ENCODE data around the gene PARP14.
"Not testable (repeated sequence)": the region's sequence is repeated elsewhere in the genome, so short reads cannot be mapped to it uniquely, and the experiment has no call there.

Gene PARP14

DNA sequence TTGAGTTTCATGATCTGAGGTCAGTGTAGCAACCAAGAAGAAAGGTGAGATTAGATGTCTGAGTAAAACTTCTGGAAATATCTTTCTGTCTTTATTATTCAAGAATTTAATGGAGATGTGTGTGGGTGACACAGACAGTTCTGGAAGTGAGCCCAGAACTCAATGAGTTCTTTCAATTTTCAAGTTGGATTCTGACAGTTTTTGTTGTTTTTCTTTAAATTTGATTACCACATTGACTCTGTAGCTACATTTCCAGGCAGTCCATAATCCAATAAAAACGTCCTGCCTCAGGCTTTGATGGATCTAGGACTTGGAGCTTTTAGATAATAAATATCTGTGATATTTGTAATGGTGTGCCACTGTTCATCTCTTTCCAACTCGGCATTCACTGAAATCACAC lies 3.9 kb upstream of the PARP14 start:
- DNase-seq (ENCODE audit: low read depth in 2 of 2, low spot score in 1 of 2), result no peak

DNA sequence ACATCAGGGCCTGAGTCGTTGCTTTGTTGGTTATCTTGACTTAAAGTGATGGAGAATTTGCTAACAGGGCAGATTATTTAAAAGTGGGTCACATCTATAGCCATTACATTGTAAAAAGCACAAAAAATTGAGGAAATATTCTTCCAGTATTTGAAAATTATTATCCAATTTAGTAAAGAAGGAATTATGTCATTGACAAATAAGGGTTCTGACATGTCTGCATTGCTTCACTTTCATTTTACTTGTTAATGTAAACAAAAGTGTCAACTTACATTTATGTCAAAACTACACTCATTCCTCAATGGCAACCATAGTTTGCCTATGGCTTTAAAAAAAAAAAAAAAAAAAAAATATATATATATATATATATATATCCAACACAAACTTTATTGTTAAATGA lies 3.4 kb upstream of the PARP14 start:
- no peak for DNase-seq (ENCODE audit: low read depth in 2 of 2, low spot score in 1 of 2)

DNA sequence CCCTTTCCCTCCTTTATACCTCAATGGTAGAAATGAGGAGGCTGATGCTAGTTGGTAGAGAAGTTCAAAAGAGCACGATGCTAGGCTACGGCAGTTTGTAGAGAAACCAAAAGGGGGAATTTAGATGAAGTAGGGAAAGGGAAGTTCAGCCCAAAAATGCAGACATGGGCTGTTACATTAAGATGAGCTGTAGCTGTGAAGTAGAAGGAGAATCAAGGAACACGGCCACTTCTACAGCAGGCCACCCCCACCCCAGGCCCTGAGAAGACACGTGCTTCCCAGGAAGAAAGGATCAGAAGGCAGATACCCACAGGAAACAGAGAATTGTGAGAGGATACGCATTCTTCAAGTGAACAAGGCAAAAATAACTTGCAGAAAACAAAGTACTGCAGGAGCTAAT lies 2.1 kb upstream of the PARP14 start:
- no peak for DNase-seq (ENCODE audit: low read depth in 2 of 2, low spot score in 1 of 2)

DNA sequence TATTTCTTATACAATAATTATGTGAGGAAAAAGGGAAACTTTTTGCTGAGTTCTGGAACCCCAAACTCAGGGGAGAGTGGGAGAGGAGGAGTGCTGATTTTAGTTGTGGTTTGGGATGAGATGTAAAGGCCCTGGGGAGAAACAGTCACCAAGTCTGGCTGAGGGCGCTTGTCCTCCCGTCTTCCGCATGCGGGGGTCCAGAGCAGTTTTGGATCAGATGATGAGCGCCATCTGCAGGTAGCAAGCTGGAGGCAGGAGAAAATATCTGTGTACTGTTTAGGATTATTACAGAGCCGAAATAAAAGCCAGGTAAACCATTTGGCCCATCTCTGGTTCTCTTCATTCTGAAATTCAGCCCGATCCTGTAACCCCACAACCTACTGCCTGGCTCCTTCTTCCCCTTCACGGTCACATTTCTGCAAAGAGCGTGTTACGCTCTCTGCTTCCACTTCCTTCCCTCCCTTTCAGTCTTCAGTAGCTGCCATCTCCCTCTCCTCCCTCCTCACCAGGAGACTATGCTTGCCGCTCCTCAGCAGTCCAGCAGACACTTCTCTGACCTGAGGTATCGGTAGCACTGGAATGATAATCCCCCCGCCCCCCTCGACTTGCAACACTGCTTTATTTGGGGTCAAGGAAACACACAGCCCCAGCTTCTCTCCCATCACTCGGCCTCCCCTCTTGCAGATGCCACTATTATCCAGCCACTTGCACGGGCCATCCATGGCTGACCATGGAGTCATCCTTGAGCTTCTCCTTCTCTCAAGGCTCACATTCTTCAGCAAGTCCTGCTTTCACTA lies 1.4 kb upstream of the PARP14 start:
- DNase-seq (ENCODE audit: low read depth in 2 of 2, low spot score in 1 of 2), result peak; percentile 53 to 64

DNA sequence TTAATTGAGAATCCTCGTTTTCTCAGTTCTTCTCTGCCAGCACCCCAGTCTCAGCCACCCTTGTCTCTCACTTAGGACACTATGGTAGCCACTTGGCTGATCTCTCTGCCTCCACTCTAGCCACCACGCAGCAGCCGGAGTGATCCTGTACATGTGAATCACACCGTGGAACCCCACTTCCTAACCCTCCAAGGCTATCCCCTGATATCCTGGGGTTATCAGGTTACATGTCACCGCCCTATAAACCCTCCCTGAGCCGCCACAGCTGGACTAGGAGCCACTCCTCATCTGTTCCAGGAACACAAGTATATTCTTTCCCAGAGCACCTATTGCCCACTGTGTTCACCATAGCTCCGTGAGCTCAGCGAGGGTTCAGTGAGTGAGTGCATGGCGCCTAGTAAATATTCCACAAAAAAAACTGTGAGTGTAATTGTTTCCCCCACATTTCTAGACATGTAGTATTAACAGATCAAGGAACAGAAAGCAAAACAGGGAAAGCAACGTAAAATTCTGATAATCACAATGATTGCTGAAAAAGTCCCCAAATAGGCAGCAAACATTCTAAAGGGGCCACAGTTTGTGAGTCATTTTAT lies 661 bp upstream of the PARP14 start:
- DNase-seq (ENCODE audit: low read depth in 2 of 2, low spot score in 1 of 2), result no peak

DNA sequence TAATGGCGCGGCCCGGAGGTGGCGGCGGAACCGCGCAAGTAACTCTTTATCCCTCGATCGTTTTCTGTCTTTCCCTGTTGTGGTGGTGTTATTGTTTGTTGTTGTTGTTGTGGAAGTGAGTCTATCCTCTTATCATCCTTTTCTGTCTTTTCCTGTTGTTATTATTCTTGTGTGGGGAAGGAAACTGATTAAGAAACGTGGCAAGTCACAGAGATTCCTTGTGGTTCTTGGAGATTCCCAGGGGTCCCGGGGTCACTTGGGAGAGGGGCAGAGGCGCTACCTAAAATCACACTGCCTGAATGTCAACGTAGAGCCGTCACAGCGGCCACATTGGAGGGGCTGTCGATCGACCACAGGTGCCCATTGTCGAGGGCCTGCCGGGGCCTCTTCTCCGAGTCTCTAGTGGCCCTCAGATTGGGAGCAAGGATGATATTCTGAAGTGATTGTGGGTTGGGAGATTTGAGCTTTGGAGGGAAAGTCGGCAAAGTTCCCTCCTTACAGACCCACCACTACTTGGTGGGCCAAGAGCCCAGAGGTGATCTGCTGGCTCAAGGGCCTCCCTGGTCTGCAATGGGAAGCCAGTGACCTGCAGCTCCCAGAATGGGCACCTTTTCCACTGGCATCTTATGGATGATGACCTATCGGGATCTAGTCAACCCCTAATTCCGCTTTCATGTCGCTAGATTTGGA lies 790 bp downstream of the PARP14 start:
- no peak for DNase-seq (ENCODE audit: low read depth in 2 of 2, low spot score in 1 of 2)

DNA sequence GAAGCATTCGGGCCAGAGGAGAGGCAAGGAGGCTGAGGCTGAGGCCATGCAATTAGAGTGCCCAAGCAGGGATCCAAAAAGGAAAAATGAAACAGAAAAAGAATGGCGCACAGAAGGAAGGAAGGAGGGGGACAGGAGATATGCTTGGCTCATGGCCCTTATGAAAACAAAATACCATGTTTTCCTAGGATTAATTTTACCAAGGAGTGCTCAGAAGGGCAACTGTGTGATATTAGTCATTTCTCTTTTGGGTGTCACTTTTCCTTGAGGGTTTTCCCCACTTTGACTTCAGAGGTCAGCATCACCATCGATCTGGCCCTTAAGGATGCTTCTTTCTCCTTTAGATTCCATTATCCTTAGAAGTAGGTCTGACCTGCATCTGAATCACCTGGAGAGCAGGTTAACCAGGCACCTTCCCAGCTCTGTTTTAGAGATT lies 1.4 kb downstream of the PARP14 start:
- no peak for DNase-seq (ENCODE audit: low read depth in 2 of 2, low spot score in 1 of 2)

DNA sequence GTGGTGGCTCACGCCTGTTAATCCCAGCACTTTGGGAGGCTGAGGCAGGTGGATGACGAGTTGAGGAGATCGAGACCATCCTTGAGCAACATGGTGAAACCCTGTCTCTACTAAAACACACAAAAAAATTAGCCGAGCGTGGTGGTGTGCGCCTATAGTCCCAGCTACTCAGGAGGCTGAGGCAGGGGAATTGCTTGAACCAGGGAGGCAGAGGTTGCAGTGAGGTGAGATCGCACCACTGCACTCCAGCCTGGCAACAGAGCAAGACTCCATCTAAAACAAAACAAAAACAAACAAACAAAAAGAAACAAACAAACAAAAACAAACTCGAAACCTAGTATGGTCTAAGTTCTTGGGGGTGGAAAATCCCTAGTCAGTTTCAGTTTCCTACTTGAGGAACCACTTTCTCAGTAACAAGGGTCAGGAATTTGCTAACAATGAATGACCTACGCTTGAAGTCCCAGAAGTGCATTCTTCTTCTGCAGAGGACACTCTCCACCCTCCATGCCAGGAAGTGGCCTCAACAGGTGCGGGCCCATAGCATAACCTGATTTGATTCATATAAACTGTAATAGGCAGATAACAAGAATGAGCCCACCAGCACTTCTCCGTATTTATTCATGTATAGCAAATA lies 2.3 kb downstream of the PARP14 start:
- DNase-seq (ENCODE audit: low read depth in 2 of 2, low spot score in 1 of 2), result not testable (repeated sequence)

DNA sequence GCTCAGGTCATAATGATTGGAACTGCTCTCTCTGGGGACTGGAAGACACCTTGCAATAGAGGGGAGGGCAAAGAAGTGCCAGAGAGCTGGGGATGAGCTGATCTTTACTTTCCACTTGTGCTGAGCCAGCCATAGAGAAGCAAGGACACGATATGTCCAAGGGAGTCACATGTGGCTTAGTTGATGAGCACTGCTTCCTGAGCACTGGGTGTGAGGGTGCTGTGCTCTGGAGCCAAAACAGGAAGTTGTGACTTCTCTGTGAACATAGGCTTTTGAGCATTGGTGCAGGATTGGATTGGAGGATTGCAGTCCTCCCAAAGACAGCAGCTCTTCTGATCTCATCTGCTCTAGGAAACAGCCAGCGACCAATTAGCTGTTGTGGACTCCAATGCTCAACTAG lies 6.7 kb downstream of the PARP14 start:
- DNase-seq (ENCODE audit: low read depth in 2 of 2, low spot score in 1 of 2), result no peak

DNA sequence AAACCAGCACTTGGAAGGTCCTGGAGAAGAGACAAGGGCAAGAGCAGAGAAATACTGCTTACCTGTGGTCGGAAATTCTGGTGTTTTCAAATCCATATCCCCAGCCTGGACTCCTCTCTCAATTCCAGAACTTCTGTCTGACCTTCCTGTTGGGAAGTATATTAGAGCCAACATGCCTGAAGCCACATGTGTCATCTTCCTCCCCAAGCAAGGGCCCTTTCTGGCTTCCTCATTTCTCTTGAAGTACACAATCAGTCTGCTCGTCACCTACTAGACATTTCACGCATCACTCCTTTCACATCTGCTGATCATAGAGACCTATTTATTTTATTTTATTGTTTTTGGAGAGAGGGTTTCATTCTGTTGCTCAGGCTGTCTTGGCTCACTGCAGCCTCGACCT lies 8.4 kb downstream of the PARP14 start:
- DNase-seq (ENCODE audit: low read depth in 2 of 2, low spot score in 1 of 2), result no peak

DNA sequence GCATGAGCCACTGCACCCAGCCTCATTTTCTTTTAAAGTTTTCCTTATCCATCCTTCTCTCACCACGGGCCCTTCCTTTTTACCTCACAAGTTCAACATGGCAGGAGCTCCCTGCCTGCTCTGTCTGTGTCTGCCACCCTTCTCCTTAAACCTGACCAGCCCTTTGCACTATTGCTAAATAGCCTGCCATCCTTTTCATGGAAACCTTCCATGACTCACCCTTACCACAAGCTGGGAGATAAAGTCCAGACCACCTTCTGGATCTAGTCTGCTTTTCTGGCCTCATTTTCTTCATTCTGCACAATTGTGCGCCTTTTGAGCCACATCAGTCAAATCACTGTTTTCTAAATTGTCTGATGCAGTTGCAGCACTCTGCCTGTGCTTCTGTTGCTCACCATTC lies 8.9 kb downstream of the PARP14 start:
- no peak for DNase-seq (ENCODE audit: low read depth in 2 of 2, low spot score in 1 of 2)

DNA sequence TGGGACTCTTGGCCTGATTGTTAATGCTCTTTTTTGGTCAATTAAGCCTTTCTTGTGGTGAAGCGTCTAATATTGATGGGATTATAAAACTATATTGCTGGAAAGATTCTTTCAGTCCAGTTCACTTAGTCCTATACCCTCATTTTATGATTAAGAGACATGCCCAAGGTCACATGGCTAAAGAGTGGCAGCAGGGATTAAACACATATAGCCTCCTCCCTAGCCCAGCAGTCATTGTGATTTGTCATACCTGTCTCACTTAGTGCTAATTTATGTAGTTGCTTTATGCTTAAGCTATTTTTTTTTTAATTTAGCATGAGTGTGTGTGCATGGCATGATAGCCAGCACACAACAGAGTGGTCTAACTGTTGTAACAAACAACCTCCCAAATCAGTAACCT lies 9.5 kb downstream of the PARP14 start:
- no peak for DNase-seq (ENCODE audit: low read depth in 2 of 2, low spot score in 1 of 2)

DNA sequence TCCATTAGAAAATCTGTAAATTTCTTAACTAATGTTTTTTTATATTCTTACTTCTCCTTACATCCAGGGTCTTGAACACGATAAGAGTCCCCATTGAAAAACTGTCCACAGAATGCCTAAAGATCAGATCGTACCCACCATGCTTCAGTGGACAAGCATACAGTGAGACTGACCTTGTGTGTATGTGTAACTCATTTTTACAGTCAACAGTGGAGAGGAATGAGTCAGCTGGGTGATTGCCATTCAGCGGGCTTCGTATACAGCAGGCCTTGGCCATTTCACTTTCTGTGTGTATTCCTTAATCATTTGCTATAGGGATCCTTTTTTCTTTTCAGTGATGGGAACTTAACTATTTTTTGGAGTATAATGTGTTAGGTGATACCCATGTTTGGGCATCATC lies 10.6 kb downstream of the PARP14 start:
- no peak for DNase-seq (ENCODE audit: low read depth in 2 of 2, low spot score in 1 of 2)

DNA sequence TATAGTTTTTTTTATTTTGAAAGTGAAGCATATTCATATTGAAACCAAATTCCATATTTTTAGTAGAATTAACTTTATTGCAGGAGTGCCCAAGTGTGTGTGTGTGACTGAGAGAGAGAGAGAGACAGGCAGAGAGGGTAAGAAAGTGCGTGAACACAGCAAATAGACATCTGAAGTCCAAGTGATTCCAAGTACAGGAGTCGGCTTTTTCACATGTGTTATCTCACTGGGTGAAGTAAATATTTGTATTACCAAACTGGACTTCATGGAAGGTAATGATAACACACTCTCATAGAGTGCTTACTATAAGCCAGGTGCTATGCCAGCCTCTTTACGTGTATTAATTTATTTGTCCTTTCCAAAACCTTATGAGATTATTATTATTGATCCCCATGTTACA lies 12.0 kb downstream of the PARP14 start:
- DNase-seq (ENCODE audit: low read depth in 2 of 2, low spot score in 1 of 2), result no peak

DNA sequence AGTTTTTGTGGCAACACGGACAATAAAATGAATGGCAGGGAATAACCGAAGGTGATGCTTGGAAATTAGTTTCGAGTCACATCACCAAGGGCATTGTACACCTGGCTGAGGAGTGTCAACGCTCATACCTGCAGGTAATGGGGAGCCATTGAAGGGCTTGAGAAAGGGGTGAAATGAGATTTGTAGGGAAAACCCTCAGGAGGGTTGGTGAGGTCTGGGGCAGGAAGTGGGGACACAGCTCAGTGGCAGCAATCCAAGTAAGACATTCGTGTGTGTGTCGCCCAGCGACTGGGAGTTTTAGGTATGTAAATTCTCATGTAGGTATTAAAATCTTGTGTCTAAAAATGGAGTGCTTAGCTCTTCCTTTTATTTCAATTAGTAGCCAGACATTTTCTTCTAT lies 14.3 kb downstream of the PARP14 start:
- DNase-seq (ENCODE audit: low read depth in 2 of 2, low spot score in 1 of 2), result no peak

DNA sequence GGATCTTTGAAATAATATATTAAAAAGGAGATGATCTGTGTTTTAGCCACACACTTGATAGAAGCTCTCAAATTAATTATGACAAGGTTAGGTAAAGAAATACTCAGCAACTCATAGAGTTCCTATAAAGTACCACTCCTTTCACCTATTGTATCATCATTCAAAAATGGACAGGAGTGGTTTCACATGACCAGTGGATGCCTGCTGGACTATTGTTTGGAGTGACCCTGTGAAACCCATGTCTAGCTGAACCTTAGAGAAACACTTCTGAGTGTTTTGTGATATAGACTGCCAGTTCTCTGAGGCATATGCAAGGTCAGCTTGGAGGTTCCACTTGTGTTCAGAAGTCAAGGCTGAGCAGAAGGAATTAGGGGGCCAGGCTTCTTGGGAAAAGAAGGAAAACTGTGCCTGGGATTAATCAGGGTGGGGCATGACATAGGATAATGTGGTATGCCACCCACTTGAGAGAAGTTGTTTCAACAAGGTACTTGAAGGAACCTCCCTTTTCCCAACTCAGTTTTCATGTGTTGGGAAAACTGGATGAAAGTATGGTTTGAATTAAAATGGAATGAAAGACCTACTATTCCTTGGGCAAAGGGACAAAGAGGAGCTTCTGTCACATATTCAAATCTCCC lies 15.4 kb downstream of the PARP14 start:
- no peak for DNase-seq (ENCODE audit: low read depth in 2 of 2, low spot score in 1 of 2)

DNA sequence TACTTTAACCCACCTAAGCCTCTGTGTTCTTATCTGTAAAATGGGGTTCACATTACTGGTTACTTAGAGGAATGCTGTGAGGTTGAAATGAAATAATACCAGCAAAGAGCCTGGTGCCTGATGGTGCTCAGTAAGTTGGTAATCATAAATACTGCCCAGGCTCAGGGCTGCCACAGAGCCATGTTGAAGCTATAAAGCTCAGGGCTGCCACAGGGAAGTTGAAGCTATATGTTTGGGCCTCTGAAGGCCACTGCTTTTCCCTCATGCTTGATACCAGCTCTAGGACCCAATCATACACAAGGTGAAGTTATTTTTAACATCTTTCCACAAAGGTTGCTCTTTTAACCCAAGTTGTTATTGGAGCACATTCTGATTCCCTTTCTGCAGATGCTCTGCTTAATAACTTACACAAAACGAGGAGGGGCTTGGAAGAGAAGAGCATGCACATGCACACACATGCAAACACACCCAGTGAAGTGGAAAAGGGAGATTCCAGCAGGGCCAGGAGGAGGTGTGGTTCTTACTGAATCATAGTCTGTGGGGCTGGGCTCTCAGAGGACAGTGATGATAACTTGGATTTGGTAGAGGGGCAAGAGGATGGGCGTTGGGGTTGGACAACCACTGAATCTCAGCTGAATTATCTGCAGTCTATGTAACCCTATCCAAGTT lies 17.4 kb downstream of the PARP14 start:
- DNase-seq (ENCODE audit: low read depth in 2 of 2, low spot score in 1 of 2), result no peak

DNA sequence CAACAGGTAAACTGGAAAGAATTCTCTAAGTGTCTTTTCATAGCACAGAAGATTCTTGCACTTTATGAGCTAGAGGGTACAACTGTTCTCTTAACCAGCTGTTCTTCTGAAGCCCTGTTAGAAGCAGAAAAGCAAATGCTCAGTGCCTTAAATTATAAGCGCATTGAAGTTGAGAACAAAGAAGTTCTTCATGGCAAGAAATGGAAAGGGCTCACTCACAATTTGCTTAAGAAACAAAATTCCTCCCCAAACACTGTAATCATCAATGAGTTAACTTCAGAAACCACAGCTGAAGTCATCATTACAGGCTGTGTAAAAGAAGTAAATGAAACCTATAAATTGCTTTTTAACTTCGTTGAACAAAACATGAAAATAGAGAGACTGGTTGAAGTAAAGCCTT lies 19.6 kb downstream of the PARP14 start:
- DNase-seq (ENCODE audit: low read depth in 2 of 2, low spot score in 1 of 2), result no peak

DNA sequence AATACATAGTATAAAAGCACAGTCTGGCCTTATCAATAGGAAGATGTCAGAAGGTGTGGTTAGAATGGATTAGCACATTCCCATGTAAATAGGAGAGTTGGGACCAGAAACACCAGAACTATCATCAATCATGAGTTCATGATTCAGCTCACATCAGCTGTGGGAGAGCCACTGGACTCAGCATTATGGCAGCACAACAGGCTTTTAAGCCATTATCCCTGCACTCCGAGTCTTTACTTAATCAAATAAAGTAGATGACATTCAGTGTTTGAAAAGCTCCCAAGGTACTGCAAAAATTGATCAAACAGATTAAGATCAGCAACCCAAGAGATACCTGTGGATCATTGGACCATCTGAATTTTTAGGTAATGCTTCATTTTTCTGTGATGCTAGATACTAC lies 24.7 kb downstream of the PARP14 start:
- DNase-seq (ENCODE audit: low read depth in 2 of 2, low spot score in 1 of 2), result no peak

DNA sequence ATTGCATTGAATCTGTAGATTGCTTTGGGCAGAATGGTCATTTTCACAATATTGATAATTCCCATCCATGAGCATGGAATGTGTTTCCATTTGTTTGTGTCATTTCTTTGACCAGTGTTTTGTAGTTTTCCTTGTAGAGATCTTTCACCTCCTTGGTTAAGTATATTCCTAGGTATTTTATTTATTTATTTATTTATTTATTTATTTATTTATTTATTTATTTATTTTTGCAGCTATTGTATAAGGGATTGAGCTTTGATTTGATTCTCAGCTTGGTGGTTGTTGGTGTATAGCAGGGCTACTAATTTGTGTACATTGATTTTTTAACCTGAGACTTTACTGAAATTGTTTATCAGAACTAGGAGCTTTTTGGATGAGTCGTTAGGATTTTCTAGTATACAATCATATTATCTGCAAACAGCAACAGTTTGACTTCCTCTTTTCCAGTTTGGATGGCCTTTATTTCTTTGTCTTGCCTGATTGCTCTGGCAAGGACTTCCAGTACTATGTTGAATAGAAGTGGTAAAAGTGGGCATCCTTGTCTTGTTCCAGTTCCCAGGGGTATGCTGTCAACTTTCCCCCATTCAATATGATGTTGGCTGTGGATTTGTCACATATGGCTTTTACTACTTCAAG lies 30.1 kb downstream of the PARP14 start:
- DNase-seq (ENCODE audit: low read depth in 2 of 2, low spot score in 1 of 2), result not testable (repeated sequence)

Measured in stimulated activated CD8-positive, alpha-beta memory T cell treated with anti-CD3 and anti-CD28 coated beads, Interleukin-4, amount 100 ng/mL, for 1 hour (primary cell).